SU-DHL-6 (cell line): ENCODE data around the gene PRPS1L1.

Source experiments
- H2AFZ ChIP-seq: fragments of 200-600 bp; sonication (generic); 2 replicates; pipeline ENCODE4 v1.6.1; 2014; ENCODE audit warnings: low read depth, mild to moderate bottlenecking, moderate library complexity, mixed read lengths, antibody characterized with exemption, low read length; ENCODE audit not compliant: severe bottlenecking
- H3F3A ChIP-seq: fragments of 200-600 bp; shearing (Covaris generic); 2 replicates; pipeline ENCODE4 v1.6.0; 2016; ENCODE audit warnings: antibody characterized with exemption, mild to moderate bottlenecking; ENCODE audit not compliant: insufficient read depth
- H3K27ac ChIP-seq: fragments of 200-600 bp; sonication (generic); 2 replicates; pipeline ENCODE4 v1.5.1; 2016; ENCODE audit warnings: low read depth, mild to moderate bottlenecking, low read length, moderate library complexity, mixed read lengths
- H3K27me3 ChIP-seq: fragments of 200-600 bp; sonication (generic), shearing (Covaris generic); 2 replicates; pipeline ENCODE4 v1.6.0; 2014; ENCODE audit warnings: mild to moderate bottlenecking, low read length
- H3K36me3 ChIP-seq: fragments of 200-600 bp; sonication (generic); 2 replicates; pipeline ENCODE4 v1.6.1; 2014; ENCODE audit warnings: mild to moderate bottlenecking, low read length, mixed read lengths
- H3K4me2 ChIP-seq: fragments of 300-600, 200-600 bp; shearing (Covaris generic), sonication (generic); 2 replicates; pipeline ENCODE4 v1.6.0; 2014; ENCODE audit warnings: low read length, low read depth, mild to moderate bottlenecking; ENCODE audit not compliant: poor library complexity, severe bottlenecking
- H3K4me3 ChIP-seq: fragments of 200-600 bp; sonication (generic); 2 replicates; pipeline ENCODE4 v1.5.1; 2014; ENCODE audit warnings: antibody characterized with exemption, low read length, mild to moderate bottlenecking, mixed read lengths; ENCODE audit not compliant: insufficient read depth, poor library complexity, severe bottlenecking
- H3K79me2 ChIP-seq: fragments of 200-600 bp; sonication (generic); 2 replicates; pipeline ENCODE4 v1.6.1; 2014; ENCODE audit warnings: mild to moderate bottlenecking, low read length, moderate library complexity; ENCODE audit not compliant: insufficient read depth
- H3K9ac ChIP-seq: fragments of 200-600 bp; sonication (generic); 2 replicates; pipeline ENCODE4 v1.7.0; 2014; ENCODE audit warnings: mild to moderate bottlenecking, low read length
- H3K9me2 ChIP-seq: fragments of 200-600 bp; sonication (generic); replicated peaks from 2 replicates; pipeline ENCODE4 v1.6.1; 2014; ENCODE audit warnings: low read length; ENCODE audit not compliant: insufficient read depth
- H3K9me3 ChIP-seq: fragments of 200-600 bp; sonication (generic); 2 replicates; pipeline ENCODE4 v1.6.1; 2014; ENCODE audit warnings: low read length, mixed read lengths; ENCODE audit not compliant: insufficient read depth
- H4K20me1 ChIP-seq: fragments of 200-600 bp; sonication (generic); 2 replicates; pipeline ENCODE4 v1.6.1; 2014; ENCODE audit warnings: low read depth, mild to moderate bottlenecking, antibody characterized with exemption, low read length, moderate library complexity, mixed read lengths
- CTCF ChIP-seq: fragments of 200-600 bp; sonication (generic); IDR thresholded peaks from one replicate; pipeline ENCODE4 v1.5.1; 2017; ENCODE audit warnings: antibody characterized with exemption, mild to moderate bottlenecking, low read length, moderate library complexity; ENCODE audit not compliant: insufficient read depth, poor library complexity, severe bottlenecking
- EZH2phosphoT487 ChIP-seq: fragments of 200-600 bp; sonication (generic), shearing (Covaris generic); conservative IDR thresholded peaks from 2 replicates; pipeline ENCODE4 v1.6.1; 2018; ENCODE audit warnings: mild to moderate bottlenecking, antibody characterized with exemption, low read length, moderate library complexity, mixed read lengths

PRPS1L1 gene

GRCh38 chr7:17976952-17977351 lies 50.7 kb downstream of the PRPS1L1 start:
- Histone ChIP-seq H3K36me3 (peaks cover under 1% of the 10 kb centered on the region; the same call in 1 of the 2 replicates), H4K20me1 (no peaks in the 10 kb centered on the region), H3K9me3 (peaks cover under 1% of the 10 kb centered on the region; the same call in 1 of the 2 replicates)

More at GRCh38 chr7:17976952-17977351, 50.7 kb downstream of the PRPS1L1 start:
- H3K9ac ChIP-seq: no peak overlapping the region
- no peak overlapping the region for H3K4me3 ChIP-seq
- TF ChIP-seq EZH2phosphoT487 (no peak), CTCF (no peak)
- no peaks in the 10 kb centered on the region for H3K27me3 ChIP-seq
- no peaks in the 10 kb centered on the region for H3F3A ChIP-seq
- no peak overlapping the region for H3K4me2 ChIP-seq
- H3K27ac ChIP-seq: no peak overlapping the region
- no peaks in the 10 kb centered on the region for H3K79me2 ChIP-seq
- no peaks in the 10 kb centered on the region for H3K9me2 ChIP-seq
- H2AFZ ChIP-seq: no peak overlapping the region
